Glomerular visceral epithelial cell (primary cell): ENCODE results near the gene ZNF296.

ENCODE experiments used
- DNase-seq: peaks from one replicate; pipeline ENCODE4 v3.0.0-alpha.2; 2016; ENCODE audit errors: extremely low spot score

ZNF296 gene

GRCh38 chr19:45059258-45059965 lies 16.9 kb downstream of the ZNF296 start:
- DNase-seq: peak; percentile 85

- DNase-seq: no peak
These were observed 17.6 kb downstream of the ZNF296 start for GRCh38 chr19:45058622-45059159.

GRCh38 chr19:45057444-45057843 lies 18.8 kb downstream of the ZNF296 start:
- no peak for DNase-seq

DNA sequence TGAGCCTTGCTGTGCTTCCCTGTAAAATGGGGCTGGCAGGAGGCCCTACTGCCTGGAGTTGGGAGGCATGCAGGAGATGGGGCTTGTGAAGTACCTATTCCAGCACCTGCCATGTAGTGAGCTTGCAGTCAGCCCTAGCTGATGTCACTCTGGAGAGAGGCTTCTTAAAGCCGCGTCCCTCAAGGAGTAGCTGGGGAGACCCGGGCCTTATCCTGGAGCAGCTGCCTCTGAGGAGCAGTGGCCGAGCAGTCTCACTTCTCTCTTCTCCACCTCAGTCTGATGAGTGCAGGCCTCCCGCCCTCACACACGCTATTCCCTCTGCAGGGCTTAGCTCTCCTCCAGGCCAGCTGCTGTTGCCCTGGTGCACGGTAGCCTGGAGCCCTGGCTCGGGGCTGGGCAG lies 19.4 kb downstream of the ZNF296 start:
- no peak for DNase-seq

DNA sequence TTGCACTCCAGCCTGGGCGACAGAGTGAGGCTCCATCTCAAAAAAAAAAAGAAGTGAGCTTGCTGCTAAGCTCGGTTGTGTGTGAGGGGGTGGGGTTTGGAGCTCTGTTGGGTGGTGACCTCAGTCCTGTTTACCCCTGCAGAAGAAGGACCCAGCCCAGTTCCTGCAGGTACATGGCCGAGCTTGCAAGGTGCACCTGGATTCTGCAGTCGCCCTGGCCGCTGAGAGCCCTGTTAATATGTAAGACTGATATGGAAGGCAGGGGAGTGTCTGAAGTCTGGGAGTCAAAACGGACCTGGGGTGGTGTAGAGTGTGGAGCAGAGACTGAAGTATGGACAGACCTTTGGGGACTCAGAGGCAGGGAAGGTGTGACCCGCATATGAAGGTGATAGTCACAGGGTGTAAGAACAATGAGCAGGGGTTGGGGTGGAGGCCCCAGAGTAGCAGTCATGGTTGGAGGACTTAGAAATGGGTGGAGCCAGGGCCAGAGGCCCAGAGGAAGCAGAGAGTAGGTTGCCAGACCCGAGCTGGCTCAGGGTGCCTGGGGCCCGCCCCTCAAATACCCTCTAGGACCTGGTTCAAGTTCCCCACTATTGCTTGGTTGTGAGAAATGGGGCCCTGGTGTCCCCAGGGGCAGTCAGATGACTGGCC lies 24.2 kb downstream of the ZNF296 start:
- no peak for DNase-seq

- DNase-seq: no peak
These were observed 26.2 kb downstream of the ZNF296 start for GRCh38 chr19:45050036-45050435.

DNA sequence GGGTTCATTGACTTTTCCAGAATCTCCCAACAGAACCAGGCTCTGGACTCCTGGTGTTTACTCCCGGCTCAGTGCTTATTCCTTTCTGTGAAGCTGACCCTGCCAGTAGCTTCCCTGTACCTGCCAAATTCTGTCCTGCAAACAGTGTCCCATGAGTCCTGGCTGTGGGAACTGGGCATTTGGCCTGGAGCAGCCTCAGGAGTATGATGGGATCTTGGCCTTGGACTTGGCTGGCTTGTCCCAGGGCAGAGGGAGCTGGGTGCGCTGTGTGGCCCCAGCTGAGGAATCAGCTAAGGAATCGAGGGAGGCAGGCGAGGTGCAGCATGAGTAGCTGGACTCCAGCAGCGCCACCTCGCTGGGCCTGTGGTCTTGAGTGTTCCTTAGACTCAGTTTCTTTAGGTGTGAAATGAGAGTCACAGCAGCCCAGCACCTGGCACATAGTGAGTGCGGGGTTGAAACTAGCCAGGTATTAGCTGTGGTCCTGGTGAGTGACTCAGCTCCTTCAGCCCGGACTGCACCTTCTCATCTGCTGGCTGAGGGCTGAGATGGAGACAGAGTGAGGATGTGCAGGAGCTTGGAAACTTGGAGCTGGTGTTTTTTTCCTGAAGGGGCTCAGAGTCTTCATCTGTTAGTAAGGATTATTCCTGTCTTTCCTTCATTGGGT lies 27.1 kb downstream of the ZNF296 start:
- no peak for DNase-seq

- no peak for DNase-seq
These were observed 29.0 kb downstream of the ZNF296 start for GRCh38 chr19:45047188-45047797.

DNA sequence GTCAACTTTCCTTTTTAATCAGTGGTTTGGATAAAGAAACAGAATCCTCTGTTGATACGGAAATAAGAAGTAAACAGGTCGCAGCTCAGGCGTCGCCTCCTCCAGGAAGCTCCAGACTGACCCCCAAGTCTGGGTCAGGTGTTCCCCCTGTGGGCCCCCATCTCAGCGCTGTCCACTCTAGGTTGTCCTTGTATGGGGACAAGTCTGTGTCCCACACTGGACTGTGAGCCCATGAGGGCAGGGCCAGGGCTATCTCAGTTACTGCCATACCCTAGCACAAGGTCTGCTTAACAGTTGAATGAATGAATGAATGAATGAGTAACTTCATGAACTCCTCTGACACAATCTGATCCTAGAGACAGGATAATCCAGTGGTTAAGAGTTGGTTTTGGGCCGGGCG lies 29.9 kb downstream of the ZNF296 start:
- DNase-seq: no peak

DNA sequence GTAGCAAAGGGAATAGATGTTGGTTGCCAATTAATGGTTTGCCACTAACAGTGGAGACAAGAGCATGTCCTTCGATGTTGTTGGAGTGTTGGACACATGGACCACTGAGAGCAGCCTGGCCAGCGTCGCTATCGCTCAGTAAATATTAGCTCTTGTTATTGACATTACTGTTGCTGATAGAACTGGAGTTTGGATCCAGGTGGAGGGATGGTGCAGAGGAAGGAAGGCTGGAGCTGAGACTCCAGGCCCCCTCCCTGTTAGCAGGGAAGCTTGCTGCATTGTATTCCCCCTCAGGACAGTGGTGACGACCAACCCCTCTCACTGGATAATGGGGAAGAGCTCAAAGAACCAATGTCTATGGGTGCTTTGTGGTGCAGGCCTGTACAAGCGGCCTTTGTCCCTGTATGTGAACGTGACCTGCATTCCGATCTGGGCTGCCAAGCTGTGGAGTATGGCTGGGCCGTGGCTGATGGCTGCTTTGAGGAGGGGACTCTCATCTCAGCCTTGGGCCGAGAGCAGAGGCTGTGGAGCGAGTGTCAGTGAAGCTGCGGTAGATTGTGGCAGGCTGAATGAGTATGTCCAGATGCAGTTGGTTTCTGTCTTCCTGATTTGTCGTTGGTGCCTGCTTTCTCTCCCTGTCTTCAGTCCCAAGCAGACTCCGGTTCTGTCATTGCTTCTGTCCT lies 30.5 kb downstream of the ZNF296 start:
- DNase-seq: no peak

DNA sequence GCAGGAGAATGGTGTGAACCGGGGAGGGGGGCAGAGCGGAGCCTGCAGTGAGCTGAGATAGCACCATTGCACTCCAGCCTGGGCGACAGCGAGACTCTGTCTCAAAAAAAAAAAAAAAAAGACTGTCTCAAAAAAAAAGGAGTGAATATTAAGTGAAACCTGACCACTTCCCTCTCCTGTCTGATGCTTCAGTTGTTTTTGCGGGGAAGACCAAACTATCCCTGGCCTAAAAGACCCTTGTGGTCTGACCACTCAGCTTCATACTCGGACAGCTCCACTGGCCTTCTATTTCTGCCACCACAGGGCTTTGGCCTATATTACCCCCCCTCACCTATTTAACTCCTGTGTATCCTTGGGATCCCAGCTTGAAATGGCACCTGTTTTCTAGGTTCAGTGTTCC lies 35.2 kb downstream of the ZNF296 start:
- DNase-seq: no peak

- DNase-seq: no peak
These were observed 36.1 kb downstream of the ZNF296 start for GRCh38 chr19:45040059-45040771.

DNA sequence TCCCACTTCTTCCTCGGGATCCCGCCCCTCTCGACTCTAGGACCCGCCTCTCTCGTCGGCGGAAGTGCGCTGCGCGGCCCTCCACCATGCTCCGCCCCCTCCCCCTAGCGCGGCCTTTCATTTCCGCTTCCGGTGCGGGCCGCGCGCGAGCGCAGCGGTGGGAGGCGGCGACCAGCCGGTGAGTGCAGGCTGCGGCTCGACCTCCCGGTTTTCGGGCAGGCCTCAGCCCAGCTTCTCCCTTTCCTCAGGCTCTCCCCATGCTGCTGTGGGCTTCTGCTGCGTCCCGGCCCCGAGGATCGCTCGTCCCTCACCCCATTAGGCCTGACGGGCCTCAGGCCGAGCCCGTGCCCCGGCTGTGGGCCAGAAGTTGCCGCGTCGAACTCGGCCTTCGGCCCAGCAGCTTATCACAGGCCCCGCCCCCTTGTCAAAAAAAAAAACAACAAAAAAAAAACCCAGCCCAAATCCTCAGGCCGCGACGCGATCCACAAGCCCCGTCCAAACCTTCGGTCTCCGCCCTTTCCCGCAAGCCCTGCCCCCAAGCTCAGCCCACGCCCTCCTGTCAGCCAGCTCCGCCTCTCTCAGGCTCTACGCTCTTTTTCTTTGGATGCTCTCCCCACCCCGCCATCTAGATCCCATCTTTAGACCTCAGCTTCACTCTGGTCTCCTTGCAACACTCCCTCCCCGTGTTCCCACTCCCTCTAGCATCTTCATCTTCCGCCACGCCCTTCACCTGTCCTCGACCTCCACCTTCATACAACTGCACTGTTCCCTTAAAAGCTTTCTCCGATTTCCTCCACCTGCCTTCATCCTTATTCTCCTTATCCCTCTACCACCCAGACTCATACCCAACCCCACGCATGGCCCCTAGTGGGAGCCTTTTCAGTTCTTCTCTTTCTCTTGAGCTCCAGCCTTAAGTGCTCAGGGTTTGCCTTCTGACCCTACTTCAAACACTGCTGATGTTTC lies 37.1 kb downstream of the ZNF296 start, which contains the start of gene CLASRP:
Gene CLASRP, plus strand, starts transcription at position 115 of the 963 bp plus-strand sequence. CDS start 1,168 bp downstream, outside the sequence.
- peak; percentile 89 for DNase-seq

DNA sequence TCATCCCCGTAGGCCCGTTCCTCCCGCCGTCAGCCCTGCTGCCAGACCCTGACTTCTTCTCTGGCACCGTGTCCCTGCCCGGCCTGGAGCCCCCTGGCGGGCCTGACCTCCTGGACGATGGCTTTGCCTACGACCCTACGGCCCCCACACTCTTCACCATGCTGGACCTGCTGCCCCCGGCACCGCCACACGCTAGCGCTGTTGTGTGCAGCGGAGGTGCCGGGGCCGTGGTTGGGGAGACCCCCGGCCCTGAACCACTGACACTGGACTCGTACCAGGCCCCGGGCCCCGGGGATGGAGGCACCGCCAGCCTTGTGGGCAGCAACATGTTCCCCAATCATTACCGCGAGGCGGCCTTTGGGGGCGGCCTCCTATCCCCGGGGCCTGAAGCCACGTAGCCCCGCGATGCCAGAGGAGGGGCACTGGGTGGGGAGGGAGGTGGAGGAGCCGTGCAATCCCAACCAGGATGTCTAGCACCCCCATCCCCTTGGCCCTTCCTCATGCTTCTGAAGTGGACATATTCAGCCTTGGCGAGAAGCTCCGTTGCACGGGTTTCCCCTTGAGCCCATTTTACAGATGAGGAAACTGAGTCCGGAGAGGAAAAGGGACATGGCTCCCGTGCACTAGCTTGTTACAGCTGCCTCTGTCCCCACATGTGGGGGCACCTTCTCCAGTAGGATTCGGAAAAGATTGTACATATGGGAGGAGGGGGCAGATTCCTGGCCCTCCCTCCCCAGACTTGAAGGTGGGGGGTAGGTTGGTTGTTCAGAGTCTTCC lies 38.7 kb downstream of the ZNF296 start:
- DNase-seq: no peak

DNA sequence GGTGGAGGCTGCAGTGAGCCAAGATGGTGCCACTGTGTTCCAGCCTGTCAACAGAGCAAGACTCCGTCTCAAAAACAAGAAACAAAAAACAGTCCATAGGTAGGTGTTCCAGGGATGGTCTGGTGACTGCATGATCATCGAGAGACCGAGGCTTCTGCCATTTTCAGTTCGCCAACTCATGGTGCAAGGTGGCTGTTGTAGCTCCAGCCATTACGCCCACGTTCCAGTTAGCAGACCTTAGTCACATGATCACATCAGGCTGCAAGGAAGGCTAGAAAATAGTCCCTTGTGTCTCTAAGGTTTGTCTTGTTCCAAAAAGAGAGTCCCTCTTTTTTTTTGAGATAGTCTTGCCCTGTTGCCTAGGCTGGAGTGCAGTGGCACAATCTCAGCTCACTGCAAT lies 40.5 kb downstream of the ZNF296 start:
- no peak for DNase-seq

DNA sequence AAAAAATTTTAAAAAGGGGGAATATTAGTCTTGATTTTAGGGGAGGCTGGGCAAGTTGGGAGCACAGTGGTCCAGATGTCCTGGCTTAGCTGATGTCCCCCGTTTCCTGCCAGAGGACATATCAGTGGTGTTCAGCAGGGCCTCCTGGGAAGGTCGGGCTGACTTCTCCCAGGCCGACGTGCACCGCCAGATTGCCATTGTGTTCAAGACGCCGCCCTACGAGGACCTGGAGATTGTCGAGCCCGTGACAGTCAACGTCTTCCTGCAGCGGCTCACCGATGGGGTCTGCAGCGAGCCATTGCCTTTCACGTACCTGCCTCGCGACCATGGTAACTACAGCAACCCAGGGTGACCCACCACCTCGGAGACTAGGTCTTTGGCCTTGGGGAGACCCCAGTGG lies 43.9 kb downstream of the ZNF296 start:
- DNase-seq: no peak

- no peak for DNase-seq
These were observed 45.5 kb downstream of the ZNF296 start for GRCh38 chr19:45030825-45031224.

- DNase-seq: no peak
These were observed 48.9 kb downstream of the ZNF296 start for GRCh38 chr19:45027371-45027770.

GRCh38 chr19:45025264-45025663 lies 51.0 kb downstream of the ZNF296 start:
- no peak for DNase-seq
